ENCODE results near the gene PXDC1. TPM values are rescaled to one million over a fixed set of nuclear protein-coding genes. Genes with fewer than 3 reads are reported as not detected.

The PXDC1 gene
- total RNA-seq, 2 donors from 2014 or later: 32.8 to 57.3 TPM

DNA sequence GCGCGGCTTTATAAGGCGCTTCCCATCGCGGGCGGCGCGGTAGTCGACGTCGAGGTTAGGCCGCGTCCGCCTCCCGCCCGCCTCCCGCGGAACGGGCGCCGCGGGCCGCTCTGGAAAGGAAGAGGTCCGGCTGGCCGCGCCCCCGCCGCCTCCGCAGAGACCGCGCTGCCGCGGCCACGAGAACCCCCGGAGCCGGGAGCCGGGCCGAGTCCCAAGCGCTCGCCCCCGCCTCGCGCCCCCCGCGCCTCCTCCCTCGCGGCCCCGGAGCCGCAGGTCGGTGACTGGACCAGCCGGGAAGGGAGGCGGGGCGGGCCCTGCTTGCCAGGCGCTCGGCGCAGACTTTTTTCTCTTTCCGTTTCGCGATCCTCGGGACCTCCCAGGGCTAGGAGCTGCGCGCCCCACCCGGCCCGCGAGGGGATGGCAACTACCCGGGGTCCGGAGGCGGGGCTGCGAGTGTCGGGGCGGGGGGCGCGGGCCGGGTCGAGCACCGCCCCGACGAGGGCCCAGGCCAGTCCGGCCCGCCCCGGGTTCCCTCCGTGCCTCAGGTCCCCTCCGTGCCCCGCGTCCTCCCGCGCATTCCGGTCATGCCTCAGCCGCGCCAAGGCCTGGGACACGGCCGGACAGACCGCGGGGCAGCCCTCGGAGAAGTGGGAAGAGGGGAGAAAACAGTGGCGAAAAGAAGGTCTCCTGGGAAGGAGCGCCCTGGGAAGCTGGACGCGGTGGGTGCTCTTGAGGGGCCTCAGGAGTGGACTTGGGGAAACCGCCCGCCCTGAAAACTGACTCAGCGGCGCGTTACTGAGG, 417 bp upstream of the PXDC1 start:
- DNase-seq (peak; percentile 94), ATAC-seq (peak; percentile 78 to 84)
- intact Hi-C loops (cut with DNase I): loop anchor here (5.0 to 10.0 kb wide), 2 partner anchors 73 to 75 kb away; no protein-coding TSS in a partner anchor

GRCh38 chr6:3750317-3751076, 1.0 kb downstream of the PXDC1 start:
- ATAC-seq (peak; percentile 67 to 69), DNase-seq (peak; percentile 88)
- intact Hi-C loops (cut with DNase I): loop anchor here (5.0 to 10.0 kb wide), 2 partner anchors 74 to 77 kb away; no protein-coding TSS in a partner anchor

GRCh38 chr6:3749977-3750316, 1.6 kb downstream of the PXDC1 start:
- ATAC-seq (peak; percentile 2 to 32), DNase-seq (peak; percentile 84)
- intact Hi-C loops (cut with DNase I): loop anchor here (2.0 to 10.0 kb wide), 4 partner anchors 75 to 183 kb away; no protein-coding TSS in a partner anchor

DNA sequence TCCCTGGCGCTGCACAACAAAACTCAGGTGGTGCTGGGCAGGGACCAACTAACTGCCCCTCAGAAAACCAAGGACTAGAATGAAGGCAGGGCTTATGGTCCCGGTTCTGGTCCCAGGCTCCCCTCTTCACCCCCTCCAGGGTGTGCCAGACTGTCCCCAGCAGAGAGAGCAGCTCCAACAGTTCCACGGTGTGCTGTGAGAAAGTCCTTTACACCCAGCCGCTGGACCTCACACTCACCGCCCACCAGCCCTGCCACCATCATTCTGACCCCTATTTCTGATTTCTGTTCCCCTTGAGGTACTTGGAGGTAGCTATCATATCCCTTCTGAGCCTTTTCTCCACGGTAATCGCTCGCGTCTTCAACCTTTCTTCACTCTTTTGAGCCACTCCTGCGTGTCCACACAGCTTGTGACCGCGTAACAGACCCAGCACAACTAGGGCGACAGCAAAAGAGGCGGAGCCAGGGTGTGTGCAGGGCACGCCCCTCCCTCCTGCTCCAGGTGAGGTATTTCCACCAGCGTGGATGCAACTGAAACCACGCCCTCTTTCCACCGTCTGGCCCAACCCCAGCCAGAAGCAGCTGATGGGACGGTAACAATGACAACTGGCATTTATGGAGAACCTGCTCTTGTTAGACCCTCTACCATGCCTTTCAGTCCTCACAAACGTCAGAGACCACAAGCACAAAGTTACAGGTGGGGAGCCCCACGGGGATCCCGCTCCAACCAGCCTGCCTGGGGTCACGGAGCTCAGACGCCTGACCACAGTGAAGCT, 2.3 kb downstream of the PXDC1 start:
- DNase-seq: no peak
- intact Hi-C loops (cut with DNase I): loop anchor here (2.0 to 5.0 kb wide), 2 partner anchors 138 to 184 kb away; no protein-coding TSS in a partner anchor
- no peak for ATAC-seq

DNA sequence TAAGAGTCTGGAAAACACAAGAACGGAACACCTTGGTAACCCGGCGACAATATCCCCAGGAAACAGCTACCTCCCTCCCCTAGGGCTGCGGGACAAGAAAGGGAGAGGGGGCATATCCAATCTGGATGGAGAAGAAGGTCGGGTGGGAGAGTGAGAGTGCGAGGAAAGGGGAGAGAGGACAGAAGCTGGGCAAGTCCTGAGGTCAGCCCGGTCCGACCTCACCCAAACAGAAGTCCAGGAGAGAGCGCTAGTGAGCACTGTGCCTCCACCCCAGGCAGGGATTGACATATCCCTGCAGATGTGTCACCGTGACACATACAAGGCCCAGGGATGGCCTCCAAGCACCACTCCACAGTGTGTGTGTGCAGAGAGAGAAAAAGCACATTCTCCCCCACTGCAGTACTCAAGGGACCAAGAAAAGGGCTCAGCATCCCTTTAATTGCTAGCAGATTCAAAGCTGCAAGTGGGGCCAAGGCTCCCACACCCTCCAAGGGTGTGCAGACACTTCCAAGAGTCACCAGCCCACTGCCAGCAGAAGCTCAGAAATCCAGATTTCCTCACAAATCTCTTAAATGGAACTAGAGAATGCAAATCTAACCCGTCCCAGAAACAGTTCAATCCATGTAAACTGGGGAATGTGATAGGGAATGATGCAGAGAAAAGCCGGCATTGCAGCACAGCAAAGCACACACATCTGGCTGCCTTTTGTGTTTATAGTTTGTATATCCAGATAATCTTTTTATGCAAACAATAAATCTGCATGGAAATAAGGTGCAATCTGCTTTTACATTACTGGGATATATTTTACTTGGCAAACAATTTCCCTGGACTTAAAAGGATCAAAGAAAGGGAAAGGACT, 3.1 kb downstream of the PXDC1 start:
- peak; percentile 19 to 21 for ATAC-seq
- peak; percentile 73 for DNase-seq
- intact Hi-C loops (cut with DNase I): loop anchor here (2.0 to 5.0 kb wide), 2 partner anchors 139 to 184 kb away; no protein-coding TSS in a partner anchor

DNA sequence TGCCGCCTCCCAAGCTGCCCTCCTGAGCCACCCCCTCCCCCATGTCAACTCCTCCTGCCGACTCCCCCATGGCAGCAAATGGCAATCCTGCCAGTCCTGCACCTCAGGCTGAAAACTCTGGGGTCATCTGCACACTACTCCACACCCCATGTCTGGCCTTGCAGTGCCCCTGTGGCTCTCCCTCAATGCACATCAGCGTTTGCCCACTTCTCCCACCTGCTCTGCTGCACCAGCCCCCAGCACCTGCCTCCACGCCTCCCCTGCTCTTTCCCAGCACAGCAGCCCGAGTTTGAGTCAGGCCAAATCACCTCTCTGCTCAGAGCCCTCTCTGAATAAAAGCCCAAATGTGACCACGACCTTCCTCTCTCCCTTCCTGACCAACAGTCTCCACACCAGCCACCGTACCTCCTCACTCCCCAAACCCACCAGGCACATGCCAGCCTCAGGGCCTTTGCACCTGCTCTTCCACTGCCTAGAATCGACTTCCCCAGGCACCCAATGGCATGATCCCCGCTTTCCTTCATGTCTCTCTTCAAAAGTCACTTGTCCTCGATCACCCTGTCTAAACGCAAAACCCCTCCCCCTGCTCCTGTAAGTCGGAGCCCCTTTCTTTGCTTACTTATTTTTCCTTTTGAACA, 4.3 kb downstream of the PXDC1 start:
- ATAC-seq (no peak), DNase-seq (no peak)
- intact Hi-C loops (cut with DNase I): loop anchor here in 1 of 2 donors (5.0 kb wide), 1 partner anchor 140 kb away; no protein-coding TSS in a partner anchor

DNA sequence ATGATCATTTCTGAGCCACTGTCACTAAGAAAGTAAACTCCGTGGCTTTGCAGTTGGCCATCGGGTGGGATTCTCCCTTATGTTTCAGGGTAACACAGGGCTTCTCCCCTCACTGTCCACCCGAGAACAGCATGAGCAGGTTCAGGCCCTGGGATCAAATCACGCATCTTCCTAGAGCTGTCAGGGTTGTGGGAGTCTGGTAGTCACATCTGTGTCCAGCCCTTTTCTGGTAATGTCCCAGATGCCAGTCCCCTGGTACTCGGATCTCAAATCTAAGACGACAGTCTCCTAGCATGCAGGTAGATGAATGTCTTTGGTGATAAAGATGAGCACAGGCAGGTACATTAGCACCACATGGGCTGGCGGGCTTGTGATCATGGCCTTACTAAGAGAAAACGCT, 4.8 kb downstream of the PXDC1 start:
- intact Hi-C loops (cut with DNase I): loop anchor here in 1 of 2 donors (5.0 kb wide), 1 partner anchor 141 kb away; no protein-coding TSS in a partner anchor
- no peak for ATAC-seq
- DNase-seq: no peak

- intact Hi-C loops (cut with DNase I): loop anchor here in 1 of 2 donors (5.0 kb wide), 1 partner anchor 141 kb away; no protein-coding TSS in a partner anchor
- ATAC-seq (no peak), DNase-seq (no peak)
Observed at GRCh38 chr6:3746119-3746691, 5.3 kb downstream of the PXDC1 start.

DNA sequence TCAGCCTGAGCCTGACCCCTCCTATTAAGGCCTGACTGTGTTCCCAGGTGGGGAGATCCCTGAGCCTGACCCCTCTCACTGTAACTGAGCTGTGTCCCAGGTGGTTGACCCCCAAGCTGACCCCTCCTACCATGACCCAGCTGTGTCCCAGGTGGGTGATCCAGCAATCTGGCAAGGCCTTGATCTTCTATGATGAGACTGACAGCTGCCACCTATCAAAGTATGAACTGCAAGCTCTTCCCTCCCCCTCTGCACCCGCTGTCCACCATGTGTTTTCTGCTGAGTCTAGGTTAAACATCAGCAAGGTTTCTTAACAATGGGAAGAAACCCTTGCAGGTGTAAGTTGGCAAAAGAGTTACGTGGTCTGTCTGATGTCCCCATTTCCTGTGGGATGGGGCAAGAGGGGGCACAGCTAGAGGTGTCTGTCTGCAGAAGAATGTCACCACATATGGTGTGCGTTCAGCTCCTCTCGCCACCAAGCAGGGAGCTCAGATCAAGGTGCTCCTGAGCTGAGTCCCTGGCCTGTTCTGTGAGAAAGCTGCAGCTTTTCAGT, 5.9 kb downstream of the PXDC1 start:
- no peak for ATAC-seq
- DNase-seq: no peak

DNA sequence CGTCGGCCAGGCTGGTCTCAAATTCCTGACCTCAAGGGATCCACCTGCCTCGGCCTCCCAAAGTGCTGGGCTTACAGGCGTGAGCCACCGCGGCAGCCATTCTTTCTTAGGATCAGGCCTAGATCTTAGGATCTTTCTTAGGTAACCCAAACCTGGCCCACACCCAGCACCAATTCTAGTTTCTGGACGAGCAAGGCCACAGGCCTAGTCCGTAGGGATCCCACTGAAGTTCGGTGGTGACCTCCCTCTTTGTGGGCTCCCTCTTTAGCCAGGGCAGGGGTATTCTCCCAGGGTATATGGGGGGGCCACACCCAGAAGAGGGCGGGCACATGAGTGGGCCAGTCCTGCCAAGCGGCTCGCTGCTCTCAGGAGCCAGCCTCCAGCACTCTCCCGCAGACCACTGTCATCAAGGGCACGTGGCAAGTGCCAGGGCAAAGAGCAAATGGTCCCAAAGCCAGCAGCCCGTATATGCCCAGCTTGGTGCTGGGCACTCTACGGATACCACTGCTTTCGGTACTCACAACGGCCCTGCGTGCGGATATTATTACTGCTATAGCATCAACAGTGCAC, 6.5 kb downstream of the PXDC1 start:
- ATAC-seq (no peak), DNase-seq (no peak)
- intact Hi-C loops (cut with DNase I): loop anchor here (5.0 kb wide), 3 partner anchors 142 to 247 kb away; no protein-coding TSS in a partner anchor

More for the DNA sequence above, 5.9 kb downstream of the PXDC1 start:
- intact Hi-C loops (cut with DNase I): loop anchor here in 1 of 2 donors (5.0 kb wide), 1 partner anchor 142 kb away; no protein-coding TSS in a partner anchor

- DNase-seq: no peak
Observed at GRCh38 chr6:3744211-3744900, 7.2 kb downstream of the PXDC1 start.

DNA sequence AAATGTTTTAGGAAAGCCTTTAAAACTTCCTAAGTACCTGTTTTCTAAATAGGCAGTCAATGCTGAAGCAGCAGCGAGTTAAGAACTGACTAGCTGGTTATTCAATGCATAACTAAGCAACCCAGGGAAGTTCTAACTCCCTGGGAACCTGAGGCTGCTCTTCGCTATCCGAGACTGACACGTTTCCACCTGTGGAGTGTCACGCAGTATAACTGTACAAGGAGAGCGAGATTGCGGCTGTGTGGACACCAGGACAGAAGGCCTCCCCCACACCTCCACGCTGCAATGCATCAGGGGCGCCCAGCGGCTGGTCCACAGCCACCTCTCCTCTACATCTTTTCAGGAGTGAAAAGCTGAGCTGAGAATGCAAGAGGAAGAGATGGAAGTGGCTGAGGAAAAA, 8.0 kb downstream of the PXDC1 start:
- DNase-seq (no peak), ATAC-seq (no peak)
- intact Hi-C loops (cut with DNase I): loop anchor here (2.0 to 5.0 kb wide), 3 partner anchors 143 to 249 kb away; no protein-coding TSS in a partner anchor

More at GRCh38 chr6:3744211-3744900, 7.2 kb downstream of the PXDC1 start:
- ATAC-seq: no peak
- intact Hi-C loops (cut with DNase I): loop anchor here (5.0 kb wide), 2 partner anchors 188 to 248 kb away; no protein-coding TSS in a partner anchor

- peak; percentile 78 to 85 for ATAC-seq
- intact Hi-C loops (cut with DNase I): loop anchor here (2.0 to 5.0 kb wide), 3 partner anchors 144 to 250 kb away; no protein-coding TSS in a partner anchor
- DNase-seq: peak; percentile 84
Observed at GRCh38 chr6:3742426-3743344, 8.8 kb downstream of the PXDC1 start.

DNA sequence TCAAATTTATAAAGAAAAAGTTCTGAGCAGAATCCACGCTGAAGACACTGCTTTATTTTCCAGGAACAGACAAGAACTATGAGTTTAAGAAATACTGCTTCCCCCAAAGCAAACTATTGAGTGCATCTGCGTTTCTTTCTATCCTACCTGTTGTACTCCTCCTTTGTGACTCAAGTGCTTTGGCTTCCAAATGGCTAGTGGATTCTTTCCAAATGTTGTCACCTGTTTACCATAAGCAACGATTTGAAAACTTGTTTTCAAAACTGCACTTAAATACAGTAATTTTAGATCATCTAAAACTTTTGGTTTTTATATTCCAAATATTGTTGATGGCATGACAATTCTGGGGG, 9.5 kb downstream of the PXDC1 start:
- DNase-seq: no peak
- intact Hi-C loops (cut with DNase I): loop anchor here (2.0 to 5.0 kb wide), 3 partner anchors 145 to 250 kb away; no protein-coding TSS in a partner anchor
- no peak for ATAC-seq

- DNase-seq (no peak), ATAC-seq (no peak)
- intact Hi-C loops (cut with DNase I): loop anchor here (5.0 kb wide), 2 partner anchors 191 to 251 kb away; no protein-coding TSS in a partner anchor
Observed at GRCh38 chr6:3741477-3741871, 10.0 kb downstream of the PXDC1 start.

Measured in left cardiac atrium (tissue), 4 donors.